Hippocampal formation (tissue), 2 donors: ENCODE measurements around the gene GPC3.

ENCODE experiments used
- DNase-seq, 2 donors: peaks; one replicate each; lab custom pipeline; 2025; lab: John Stamatoyannopoulos, UW

GPC3 gene

DNA sequence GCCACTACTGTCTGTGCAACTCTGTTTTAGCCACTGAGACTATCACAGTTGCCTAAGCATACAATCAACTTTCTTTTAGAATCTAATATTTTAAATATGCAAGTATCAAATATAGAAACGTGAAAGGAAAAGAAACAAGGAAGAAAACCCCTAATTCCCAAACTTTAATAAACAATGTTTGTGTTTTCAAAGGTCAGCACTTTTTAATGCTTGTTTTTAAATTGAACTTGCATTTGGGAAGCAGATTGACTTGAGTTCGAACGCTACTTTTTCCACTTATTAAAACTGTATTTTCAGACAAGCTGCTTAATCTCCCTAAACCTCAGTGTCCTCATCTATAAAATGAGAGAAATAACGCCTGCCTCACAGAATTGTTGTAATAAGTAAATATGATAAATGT is 384.3 kb downstream of the GPC3 start:
- DNase-seq: no peak

DNA sequence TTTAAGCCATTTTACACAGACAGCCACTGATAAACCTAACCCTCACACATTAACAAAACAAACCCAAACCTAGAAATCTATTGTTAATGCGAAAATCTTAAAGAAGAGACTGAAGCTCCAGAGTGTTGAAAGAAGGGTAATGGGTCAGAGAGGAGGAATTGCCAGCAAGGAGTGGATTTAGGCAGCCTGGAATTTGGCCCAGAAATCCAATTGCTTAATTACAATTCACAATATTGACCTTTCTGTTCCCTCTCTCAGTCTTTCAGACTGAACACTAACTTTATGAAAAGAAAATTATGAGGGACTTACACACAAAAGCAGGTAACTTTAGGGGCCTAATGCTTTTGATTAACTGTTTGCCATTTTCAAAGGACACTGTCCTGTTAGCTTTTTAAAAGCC is 384.9 kb downstream of the GPC3 start:
- no peak for DNase-seq

DNA sequence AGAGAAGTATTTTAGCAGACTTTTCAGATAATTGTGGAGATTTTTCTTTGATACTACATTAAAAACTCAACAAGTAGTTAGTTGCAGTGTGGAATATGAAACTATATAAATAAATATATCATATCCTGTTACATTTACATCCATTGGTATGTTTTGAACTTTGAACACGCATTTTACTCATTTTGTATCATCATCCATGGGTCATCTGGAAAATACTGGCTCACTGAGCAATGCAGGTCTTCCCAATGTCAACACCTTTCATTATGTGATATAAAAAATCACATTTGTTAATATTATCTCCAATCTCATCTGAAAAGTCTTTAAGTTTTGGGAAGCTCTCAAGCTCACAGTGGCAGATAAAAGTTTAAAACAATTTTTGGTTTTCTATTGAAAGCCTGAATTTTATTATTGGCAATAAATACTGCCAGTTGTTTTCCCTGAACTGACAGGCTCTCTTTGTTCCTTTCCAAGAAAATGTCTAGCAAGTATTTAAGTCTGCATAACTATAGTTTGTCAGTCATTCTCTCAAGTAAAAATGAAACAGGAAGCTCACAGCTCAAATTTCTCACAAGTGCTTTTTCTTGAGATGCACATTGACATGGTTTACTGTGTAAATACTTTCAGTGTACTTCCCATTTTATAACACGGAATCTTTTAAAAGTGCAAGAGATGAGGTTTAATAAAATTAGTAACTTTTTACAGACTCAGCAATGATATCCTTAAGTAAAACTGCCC is 386.6 kb downstream of the GPC3 start:
- DNase-seq: no peak

DNA sequence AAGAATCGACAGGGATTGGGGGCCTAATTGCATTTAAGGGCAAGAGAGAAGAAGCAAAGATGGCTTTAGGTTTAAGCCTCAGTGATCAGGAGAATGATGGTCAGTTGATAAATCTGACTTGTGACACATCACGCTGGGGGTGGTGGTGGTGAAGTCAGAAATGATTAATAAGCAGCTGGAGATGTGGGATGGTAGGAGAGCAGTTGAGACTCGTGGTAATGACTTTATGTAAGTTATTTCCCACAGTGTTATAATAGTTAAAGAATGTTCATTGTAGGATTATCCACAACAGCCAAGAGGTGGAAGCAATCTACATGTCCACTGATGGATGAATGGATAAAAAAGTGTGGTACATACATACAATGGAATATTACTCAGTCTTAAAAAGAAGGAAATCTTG is 391.2 kb downstream of the GPC3 start:
- DNase-seq: no peak

DNA sequence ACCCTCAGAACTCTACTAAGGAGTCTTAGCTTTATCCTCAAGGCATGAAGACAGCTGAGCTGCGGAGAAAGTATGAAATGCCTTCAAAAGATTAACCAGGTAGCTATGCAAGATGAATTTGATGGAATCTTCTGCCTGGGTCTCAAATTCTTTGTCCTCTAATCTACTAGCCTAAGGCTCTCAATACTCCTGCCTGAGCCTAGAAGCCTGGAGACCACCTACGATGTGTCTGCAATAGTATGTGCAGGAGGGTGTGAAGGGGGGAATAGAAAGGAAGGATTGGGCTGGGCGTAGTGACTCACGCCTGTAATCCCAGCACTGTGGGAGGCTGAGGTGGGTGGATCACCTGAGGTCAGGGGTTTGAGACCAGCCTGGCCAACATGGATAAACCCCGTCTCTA is 391.9 kb downstream of the GPC3 start:
- DNase-seq: no peak

DNA sequence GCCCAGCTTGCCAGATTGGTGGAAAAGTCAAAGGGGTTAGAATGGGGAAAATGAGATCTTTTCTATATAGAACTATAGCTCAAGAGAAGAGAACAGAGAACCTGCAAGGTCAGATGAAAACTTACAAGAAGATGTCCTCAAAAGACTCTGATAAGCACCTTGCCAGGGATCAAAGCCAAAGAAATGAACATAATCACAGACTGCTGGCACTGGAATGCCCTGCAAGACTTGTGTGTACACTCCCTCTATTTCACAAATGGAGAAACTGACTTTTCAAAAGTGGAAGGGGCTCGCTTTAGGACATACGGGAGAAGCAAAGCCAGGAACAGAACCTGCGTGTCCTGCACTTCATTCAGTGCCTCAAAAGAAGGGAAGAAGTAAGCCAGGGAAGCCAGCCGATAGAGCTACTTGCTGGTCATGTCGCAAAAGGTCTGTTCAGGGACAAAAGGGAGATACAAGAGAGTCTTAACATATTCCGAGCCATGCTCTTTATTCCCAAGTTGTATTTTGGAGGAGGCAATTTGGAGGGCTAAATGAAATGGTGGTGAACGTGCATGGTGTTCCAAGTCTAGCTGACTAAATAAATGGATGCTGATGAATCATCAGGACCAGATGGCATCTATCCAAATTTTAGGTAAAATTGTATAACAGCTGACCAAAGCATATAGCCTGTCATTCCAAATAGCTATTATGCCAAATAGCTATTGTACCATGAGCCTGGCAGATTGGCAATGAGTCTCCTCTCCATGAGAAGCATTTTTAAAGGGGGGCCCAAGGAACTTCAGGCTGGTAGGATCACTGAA is 394.5 kb downstream of the GPC3 start:
- DNase-seq: no peak

DNA sequence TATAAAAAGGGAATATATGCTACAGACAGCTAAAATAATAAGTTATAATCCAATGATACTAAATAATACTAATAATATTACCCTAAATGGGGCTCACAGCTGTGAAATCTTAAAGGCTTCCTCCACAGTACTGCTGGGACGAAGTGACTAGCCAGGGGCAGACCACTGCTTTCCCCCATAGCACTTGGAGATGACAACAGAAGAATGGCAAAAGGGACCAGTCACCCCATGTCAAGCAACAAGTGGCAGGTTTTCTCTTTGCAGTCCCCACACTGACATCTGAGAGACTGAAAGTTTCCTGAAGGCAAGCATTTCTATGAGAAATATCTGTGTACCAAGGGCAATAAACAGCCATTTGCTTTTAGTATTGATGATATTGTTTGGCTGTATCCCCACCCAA is 396.6 kb downstream of the GPC3 start:
- DNase-seq: no peak

DNA sequence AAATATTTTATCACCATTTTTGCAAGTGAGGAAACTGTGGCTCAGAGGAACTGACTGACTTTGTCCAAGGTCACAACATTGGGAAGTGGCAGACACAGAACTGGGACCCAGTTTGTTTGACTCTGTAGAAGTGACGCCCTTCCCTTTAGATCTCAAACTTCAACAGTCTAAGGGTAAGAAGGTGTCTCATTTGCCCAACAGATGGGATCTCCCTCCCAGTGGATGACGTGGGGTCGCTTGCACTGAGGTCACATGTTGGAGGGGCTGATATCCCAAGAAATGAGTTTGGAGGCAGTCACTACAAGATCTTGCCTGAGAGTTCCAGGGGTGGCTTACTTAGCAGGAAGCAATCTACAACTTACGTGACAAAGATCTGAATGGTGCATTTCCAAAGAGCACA is 397.6 kb downstream of the GPC3 start:
- no peak for DNase-seq

DNA sequence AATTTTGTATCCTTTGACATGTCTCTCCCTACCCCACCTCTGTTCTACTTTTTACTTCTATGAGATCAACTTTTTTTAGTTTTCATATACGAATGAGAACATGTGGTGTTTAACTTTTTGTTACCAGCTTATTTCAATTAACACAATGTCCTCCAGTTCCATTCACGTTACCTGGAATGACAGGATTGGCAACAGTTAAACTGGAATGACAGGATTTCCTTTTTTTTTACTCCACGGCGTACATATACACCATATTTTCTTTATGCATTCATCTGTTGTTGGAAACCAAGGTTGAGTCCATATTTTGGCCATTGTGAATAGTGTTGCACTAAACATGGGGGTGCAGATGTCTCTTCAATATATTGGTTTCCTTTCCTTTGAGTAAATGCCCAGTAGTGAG is 398.3 kb downstream of the GPC3 start:
- no peak for DNase-seq

DNA sequence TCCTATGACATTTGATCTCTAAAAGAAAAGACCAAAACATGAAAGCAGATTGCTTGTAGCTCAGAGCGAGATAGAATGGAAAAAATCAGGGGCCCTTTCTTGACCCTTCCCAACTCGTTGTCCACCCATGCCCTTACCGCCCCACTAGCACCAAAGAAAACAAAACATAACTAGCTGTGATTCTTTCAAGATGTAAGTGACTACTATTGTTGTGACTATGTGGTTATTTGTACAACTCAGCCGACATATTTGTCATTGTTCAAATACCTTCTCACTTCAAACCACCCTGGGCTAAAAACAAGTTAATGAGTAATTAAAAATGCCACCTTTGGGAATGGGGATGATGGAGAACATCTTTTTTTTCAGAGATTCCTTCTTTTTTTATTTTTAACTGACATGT is 399.0 kb downstream of the GPC3 start:
- no peak for DNase-seq

DNA sequence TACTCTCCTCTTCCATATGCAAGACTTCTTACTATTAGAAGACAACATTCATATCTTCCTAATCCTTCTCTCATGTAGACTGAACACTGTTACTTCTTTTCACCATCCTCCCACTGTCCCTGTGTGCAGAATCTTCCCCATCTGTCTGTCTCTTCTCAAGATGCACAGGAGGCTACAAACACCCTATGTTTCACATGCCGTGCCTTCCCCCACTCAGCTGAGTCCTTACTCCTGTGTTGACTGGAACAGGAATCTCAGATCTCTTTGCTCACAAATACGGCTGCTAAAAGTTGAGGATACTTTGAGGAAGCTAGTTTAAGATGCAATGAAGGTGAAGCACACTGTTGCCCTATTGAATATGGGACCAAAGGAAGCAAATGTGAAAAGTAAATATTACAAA is 401.6 kb downstream of the GPC3 start:
- DNase-seq: no peak

DNA sequence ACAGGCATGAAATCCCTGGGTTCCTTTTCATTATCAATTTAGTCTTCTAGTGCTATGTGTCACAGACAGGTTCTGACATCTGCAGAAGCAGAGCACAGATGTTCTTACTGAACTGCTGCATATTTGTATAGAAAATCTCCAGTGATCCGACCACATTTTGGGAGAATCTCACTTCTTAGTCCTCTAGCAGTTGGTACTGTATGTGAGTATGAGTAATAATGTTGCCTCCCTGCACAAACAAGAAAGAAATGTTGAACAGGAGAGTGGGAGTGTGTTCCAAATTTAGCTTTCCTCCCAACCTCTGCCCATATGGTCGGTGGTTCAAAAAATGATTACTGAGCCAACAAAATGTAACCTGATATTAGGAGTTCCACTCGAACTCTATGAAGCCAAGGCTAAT is 404.8 kb downstream of the GPC3 start:
- no peak for DNase-seq

DNA sequence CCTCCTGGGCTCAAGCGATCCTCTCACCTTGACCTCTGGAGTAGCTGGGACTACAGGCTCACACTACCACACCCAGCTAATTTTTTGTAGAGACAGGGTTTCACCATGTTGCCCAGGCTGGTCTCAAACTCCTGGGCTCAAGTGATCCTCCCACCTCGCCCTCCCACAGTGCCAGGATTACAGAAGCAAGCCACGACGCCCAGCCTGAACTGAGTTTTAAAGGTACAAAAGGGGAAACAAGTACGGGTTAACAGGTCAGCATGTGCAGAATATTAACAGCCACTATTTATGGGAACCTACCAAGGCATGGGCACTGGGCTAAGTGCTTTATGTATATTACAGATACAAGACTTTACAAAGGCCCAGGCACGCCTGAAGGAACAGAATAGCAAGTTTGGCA is 405.8 kb downstream of the GPC3 start:
- DNase-seq: no peak

DNA sequence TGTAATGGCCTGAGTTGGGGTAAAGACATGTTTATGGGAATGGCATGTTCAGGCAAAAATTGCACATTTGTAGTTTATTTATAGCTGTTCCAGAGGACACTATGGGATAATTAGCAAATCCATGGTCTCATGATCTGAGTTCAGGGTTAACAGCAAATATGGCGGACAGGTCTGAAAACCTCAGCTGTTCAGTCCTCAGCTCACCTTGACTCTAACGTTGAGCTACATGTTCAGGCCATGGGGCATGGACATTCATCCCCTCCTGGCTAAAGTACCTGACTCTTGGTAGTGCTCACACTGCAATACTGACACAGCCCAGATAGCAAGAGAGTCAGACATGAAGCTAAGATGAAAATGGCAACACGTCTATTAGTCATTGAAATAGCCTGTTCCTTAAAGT is 408.5 kb downstream of the GPC3 start:
- DNase-seq: no peak

DNA sequence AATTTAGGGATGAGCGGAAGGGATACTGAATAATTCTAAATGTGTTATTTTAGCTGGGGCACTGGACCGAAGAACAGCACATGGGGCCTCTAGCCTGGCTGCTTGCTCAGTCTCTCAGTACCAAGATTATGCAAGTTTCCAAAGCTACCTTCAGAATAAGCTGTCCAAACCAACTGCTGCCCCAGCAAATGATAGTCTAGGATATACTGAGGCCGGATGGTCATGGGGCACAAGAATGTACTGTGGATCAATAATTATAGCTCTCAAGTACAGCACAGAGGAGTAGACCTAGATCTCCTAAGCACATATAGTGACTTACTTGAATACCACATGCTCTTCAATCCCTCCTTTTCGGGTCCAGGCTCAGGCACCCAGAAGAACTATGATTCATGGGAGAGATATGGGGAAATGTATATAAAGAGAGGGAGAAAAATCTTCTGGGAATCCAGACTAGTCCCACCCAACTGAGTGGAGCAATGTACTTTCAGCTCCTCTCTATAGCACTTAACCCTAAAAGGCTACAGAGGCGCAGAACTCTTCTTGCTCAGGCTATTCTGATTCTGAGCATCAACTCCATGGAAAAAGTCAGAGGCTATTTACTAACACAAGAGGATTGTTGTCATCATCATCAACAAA is 409.8 kb downstream of the GPC3 start:
- DNase-seq: no peak

DNA sequence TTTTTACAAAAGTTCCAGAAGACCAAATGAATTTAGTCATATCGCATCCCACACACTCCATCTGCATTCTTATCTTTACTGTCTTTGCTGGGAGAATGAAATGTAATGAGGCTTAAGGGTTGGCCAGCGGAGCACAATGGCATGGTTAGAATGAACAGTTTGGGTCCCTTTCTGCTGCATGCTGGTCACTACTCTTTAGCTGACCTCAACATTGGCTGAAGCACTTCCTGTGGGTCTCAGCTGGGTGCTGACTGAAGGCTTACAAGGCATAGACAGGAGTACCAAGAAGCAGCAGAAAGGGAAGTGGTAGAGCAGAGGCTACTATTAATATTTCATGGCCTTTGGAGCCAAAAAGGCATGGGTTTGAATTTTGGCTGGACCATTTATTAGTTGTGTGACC is 410.7 kb downstream of the GPC3 start:
- DNase-seq: no peak

DNA sequence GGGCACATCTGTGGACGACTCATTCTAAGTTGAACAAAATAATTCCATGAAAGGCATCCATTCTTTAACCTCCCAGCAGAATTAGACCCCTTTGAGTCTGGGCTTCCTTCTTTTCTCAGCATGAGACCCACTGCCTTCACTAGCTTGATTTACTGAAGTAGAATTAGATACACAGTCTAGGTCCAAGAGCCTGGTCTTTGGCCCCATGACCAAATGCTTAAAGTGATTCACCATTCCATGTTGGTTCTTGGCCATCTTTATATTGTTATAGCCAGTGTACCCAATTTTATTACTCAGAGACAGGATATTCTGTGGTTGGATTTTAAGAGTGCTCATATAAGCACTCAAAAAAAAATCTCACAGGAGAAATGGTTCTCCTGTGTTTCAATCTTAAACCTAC is 414.8 kb downstream of the GPC3 start:
- DNase-seq: no peak

DNA sequence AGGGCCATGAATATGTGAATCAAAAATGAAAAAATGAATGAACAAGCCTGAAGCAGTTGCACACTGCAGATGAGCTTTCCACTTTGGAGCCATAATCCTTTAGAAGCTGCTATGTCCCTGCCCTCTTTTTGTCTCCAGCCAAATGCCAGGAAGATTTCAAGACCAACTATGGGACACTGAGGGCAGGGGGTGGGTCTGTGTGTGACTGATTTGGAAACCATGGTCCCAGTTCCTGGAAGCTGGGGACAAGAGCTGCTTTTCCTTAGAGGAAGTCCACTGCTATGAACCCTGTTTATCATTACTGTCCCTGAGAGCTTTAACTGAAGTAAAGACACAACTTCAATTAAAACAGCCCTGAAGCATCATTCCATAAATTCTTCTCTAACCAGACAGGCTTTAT is 416.2 kb downstream of the GPC3 start:
- DNase-seq: no peak

DNA sequence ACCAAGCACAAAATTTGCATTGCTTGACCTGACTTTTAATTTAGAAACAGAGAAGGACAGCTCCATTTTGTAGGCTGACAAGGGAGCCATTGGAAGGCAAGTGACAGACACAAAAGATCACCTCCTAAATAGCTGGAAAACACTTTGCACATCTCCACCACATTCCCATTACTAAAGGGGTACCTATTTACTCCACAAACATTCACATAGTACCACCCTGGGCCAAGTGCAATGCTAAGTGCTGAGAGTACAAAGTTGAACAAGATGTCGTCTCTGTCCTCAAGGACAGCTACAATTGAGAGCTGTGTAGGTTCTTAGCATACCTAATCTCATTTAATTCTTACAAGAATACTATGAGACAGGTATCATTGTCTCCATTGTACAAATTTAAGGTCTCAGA is 417.3 kb downstream of the GPC3 start:
- DNase-seq: no peak

DNA sequence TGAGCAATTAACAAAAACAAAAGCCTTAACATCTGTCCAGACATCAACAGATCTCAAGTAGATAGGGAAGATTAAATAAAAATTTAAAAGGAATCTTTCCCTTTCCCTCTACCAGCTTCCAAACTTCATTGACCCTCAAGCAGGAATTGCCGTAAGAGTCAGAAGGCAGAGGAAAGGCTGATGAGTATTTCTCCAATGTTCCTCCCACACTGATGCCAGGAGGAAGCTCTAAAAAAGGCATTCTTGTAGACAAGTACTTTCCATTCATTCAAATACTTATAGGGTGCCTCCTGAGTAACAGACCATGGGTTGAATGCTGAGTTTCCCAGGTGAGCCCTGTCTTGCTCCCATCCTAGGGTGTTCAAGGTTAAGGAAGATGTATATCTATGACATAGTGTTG is 418.5 kb downstream of the GPC3 start:
- DNase-seq: no peak

DNA sequence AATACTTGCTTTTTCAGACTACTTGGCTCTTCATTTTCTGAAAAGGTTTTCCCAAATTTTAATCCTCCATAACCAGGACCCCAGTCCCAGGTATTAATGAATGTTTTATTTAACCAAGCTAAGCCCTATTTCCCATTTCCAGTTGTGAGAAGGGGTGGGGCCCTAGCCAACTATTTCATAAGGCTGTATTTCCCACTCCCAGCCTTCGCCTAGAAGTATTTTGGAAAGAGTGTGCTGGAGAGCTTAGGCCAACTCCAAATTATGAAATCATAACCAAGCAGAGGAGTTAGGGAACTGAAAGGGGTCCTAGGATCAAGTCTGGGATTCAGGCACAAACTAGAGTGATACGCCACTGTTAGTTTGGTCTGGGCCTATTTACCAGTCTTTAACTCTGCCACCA is 421.7 kb downstream of the GPC3 start:
- DNase-seq: no peak

DNA sequence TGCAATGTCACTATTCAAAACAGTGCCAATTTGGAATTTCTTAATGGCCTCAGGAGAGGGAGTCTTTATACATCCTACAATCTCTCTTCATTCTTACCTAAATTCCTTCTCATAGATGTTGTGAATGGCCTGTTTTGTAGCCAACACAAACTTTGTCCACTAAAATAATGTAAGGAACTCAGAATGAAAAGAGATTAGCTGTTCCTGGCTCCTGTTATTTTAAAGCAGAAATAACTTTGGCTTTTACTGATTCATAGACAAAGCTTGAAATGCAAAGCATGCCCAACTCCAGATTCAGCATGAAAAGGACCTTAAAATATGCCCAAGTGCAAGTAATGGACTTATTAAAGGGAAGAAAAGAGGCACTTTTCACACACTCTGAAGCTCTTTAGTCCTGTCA is 424.1 kb downstream of the GPC3 start:
- DNase-seq: no peak

DNA sequence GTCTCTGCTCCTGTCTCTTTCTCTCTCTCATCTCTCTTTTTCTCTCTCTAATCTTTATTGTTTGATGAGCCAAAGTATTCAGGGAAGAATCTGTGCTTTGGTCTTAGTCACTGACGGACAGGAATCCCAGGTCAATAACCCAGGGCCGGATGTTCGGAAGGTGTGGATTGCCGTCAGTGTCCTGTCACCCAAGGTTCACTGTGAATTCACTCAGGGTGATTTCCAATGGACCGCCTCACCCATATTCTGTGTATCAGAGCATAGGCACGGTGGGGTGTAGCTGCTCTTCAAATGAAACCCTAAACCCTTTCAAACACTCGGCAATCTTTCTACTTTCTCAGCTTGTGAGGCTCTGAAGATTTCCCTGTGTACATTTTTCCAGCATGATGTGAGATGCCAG is 425.5 kb downstream of the GPC3 start:
- DNase-seq: no peak
